GM04503 (cell line): ENCODE data around the gene RUNX2.

Experiments
- DNase-seq: peaks from one replicate; pipeline ENCODE4 v3.0.0-alpha.2; 2012; ENCODE audit warnings: low read depth

Gene RUNX2

GRCh38 chr6:45483501-45483900 lies 155.4 kb downstream of the RUNX2 start:
- no peak for DNase-seq

DNA sequence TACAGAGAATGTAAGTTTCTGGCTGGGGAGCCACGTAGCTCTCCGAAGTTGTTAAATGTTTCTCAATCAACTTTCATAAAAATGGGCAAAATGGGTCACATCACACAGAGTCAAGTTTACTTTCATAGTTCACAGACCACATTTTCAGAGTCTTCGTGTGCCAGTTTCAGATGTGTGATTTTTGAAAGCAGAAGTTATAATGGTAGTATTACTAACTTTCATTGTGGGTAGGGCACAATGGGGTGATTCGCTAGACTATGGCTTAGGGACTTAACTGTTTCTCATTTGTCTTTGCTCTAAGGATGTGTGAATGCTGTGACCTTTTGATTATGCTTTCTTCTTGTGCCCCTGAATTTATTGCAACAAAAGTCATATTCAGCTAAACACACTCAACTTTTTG lies 158.6 kb downstream of the RUNX2 start:
- DNase-seq: no peak

DNA sequence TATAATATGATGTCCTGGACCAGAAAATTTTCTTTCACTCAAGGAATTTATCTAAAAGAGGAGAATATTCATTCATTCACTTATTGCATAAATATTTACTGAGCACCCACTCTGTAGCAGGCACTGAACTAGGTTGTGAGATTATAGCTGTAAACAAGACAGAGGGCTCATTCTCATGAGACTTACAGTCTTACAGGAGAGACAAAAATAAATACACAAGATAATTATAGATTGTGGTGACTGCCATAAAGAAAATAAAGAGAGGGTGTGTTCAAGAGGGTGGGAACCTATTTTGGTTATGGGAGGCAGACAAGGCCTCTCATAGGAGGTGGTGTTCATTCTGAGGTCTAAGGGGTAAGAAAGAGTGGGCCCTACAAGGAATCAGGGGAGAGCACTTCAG lies 159.5 kb downstream of the RUNX2 start:
- DNase-seq: no peak

DNA sequence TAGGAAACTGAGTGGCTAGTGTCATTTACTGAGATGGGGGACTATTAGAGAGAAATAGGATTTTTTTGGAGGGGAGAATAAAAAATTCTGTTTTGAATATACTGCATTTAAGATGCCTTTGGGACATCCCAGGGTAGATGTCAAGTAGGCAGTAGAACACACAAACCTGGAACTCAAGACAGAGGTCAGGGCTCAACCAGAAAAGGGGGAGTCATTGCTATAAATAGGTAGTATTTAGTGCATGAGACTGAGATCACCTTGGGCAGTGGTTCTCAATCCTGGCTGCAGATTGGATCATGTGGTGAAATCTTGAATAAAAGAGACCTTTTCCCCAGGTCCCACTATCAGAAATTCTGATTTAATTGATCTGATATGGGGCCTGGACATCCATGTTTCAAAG lies 160.1 kb downstream of the RUNX2 start:
- DNase-seq: no peak

DNA sequence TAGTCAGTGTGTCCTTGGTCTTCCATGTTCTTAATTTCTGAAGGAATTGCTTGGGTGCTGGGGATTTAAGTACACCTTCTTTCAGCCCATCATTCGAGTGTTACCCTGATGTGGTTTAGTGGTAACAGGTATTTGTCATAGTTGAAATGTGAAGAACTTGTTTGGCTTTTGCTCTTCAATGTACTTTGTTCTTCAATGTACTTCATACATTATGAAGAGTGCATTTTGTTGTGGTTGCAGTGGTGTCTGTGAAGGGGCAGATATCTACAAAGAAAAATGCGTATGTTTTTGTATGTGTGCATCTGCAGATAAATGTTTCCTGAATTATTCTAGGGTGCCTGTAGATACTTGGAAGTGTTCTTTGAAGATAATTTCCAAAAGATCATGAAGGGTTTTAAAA lies 160.8 kb downstream of the RUNX2 start:
- no peak for DNase-seq

DNA sequence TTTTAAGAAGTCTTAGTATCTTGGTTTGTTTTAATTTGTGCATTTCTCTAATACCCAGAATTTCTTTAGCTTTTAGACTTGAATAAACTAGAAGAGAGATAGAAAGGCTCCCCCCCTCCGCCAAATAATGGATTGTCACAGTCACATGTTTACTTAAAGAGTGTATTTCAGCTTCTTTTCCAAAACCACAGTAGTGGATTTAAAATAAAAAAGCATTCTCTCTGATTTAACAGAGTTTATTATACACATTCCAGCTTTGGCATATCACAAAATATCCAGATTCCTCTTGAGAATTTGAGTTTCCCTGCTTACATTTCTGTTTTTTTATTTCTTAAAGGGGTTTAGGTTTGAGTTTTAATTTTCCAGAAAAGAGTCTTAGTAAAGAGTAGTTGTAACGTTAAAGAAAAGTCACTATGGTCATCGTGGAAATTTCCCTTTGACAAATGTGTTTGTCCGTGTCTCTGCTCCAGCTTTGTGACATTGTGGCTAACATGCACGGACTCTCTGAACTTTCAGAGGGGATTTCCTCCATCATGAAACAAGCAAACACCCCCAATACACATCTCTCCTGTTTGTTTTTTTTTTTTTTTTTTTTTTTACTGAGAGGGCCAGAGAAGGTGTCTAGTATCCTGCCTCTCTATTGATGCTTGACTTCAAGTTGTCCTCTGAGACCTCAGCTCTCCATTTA lies 163.1 kb downstream of the RUNX2 start:
- no peak for DNase-seq

- DNase-seq: no peak
Measured at GRCh38 chr6:45491874-45492273, 163.7 kb downstream of the RUNX2 start.

GRCh38 chr6:45493761-45494160 lies 165.6 kb downstream of the RUNX2 start:
- DNase-seq: no peak

DNA sequence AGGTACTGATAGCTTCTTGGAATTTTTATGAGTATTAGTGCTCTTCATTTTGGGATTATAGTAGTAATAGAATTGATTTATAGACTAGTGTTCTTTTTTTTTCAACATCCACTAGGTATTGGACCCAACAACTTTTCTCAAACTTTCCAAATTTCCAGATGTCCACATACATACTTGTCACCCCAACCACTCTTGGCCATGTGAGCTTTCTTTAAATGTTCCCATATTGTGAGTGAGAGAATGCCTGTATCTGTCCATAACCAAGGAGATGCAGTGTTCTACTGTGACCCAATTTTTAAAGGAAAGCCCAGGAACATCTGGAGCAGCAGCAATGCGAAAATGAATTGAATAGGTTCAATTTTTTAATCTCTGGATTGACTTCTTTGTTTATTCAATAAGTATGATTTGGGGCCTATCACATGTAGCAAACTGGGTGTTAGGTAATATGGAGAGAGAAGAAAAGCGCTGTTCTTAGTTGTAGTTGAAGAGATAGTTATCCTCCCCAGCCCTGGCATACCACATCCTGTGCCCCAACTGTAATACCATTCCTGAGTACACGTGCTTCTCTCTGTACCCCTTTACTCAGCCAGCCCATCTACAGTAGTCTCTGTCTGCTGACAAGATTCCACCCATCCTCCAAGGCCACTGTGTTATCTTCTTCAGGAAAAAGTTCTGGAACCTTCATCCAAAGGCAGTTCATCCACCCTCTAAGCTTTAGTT lies 166.4 kb downstream of the RUNX2 start:
- DNase-seq: no peak

DNA sequence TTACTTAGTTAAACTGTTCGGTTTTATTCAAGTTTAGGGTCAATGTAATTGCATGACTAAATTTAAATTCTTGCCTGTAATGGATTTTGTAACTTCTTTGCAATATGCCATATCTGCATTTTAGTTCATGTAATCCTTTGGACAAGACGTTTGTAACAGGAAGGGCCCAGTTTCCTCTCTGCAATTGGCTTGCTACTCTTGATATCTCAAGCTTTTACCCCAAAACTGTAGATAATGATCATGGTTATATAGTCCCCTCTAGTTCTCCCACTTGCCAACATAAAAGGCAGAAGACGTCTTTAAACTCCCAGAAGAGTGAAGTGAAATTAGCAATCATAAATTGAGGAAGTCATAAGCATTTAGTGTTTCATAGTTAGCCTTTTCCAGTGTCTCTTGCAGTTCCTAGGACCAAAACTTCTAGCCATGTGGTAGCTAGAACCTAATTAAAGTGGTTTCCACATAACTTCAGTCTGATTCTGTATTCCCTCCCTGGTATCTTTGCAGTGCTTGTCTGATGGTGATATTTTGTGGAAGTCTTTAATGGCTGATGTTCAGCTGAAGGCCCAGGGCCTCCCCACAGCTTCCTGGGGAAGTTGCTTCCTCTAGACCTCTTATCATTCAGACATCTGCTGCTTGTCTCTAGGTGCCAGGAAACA lies 167.4 kb downstream of the RUNX2 start:
- DNase-seq: no peak

DNA sequence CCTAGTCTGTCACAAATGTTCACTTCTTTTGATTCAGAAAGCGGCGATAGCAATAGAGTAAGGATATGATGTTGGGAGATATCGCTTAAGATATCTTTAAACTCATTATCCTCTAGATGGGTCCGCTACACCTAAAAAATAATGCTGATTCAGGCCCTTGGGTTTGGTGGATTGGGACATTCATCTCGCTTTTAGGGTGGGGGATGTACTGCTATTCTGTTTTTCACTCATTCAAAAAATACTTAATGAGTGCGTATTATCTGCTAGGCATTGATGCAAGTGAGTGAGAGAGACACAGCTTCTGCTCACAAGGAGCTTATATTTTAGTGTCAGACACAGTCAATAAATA lies 167.9 kb downstream of the RUNX2 start:
- DNase-seq: no peak

DNA sequence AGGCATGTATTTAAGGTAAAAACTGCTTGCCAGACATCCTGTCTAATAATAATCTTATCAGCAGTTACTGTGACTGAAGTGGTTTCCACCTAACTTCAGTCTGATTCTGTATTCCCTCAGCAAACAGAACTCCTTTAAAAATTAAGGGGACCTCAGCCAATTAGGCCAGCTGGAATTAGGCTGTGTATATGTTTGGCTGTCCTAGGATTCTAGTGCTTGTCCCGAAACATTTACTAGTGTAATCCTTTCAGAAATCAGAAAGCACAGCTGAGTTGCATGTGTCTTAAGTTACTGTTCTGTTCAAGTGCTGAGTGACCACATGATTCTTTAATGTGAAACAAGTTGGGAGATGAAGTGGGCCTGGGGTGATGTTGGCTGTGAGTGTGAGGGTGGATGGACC lies 170.5 kb downstream of the RUNX2 start:
- no peak for DNase-seq

- DNase-seq: no peak
Measured at GRCh38 chr6:45500924-45501816, 173.0 kb downstream of the RUNX2 start.

DNA sequence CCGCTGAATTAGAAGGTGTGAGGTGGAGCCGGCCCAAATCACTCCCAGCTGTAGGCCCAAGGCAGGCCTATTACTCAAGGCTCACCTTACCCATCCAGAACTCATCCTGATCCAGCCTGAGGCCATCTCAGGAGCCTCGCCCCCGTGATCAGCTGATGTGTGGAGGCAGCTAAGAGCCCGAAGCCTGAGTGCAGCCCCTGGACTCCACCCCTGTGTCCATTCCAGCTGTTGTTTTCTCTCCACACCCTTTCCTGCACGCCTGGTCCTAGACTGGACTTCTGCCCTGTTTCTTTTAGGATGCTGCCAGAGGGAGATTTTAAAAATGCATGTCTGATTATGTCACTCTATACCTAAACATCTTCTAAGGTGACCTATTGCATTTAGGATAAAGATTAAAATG lies 174.3 kb downstream of the RUNX2 start:
- no peak for DNase-seq

DNA sequence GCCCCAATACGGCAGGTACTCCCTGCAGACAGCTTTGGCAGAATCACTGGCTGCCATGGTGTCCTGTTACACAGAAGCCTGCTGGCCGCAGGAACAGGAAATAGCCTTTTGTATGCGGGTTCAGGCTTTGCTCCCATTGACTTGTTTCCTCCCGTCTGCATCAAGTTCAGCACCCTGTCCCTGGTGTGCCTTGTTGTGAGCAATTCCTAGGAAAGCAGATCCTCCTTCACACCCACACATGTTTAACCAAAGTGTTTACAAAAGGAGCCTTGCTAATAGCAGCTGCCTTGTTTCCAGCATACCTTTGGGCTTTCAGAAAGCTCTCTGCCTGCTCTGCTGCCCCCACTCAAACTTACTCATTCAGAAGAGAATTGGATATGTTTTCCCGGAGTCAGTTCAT lies 176.8 kb downstream of the RUNX2 start:
- DNase-seq: no peak

DNA sequence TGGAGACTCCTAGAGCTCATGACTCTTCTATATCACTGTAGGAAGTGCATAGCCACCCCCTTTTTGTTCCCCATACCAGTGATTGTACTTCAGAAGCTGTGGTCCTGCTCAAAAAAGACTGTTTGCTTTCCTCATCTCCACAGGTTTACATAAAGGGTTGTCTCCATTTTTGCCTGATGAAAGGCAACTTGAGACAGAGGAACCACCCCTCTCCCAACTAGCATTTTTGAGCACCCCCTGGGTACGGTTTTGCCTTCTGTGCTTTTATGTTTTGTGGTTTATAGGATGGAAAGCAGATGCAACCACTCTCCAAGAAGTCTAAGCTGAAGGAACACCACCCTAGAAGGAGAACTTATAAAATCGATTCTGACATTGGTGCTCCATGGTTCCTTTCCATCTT lies 177.3 kb downstream of the RUNX2 start:
- no peak for DNase-seq

DNA sequence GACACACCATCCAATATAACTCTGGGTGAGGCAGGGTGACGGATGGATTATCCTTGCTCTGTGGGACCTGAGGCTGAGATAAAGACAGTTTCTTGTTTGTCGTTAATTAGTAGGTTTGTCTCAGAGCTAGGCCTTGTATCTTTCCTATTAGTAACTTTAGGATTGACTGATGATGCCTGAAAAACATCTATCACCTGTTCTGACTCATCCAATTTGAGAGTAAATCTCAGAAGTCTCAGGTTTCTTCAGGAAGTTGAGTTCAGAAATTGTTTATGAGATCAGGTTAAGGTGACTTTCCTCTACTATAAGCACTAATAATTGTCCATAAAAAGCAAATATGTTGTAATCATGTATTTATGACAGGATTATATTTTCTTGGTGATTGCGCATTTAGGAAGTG lies 179.1 kb downstream of the RUNX2 start:
- DNase-seq: no peak

DNA sequence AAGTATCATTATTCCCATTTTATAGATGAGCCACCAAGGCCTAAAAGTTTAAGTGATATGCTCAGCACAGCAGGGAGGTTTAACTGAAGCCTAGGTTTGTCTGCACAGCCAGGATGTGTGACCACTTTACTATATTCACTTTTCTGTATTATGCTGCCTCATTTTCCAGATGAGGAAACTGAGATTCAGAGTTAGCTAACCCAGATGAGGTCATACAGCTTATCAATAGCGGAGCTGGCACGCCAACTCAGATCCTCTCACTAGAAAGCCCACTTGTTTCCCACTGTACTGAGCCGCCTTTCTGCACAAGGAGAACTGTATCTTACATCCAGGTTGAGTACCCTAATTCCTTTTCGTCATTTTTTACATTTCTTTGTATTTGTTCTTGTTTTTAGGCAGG lies 181.3 kb downstream of the RUNX2 start:
- no peak for DNase-seq

GRCh38 chr6:45512717-45513116 lies 184.6 kb downstream of the RUNX2 start:
- no peak for DNase-seq

DNA sequence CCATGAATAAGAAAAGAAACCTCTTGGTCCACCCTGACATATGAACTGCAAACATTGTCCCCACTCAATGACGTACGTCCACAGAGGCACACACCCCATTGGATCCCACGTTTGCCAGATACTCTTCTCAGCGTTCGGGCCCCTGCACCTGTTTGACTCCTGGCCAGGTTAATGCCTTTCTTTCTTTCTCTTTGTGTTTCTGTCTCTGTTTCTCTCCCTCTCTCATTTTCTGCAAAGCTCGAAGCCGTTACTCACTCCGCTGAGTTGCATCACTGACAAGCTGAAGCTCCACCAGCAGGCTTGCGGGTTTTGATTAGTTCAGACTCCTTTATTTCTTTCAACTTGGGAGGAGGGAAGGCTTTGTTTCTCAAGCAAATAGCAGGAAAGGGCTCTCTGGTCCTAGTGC lies 185.1 kb downstream of the RUNX2 start:
- no peak for DNase-seq

DNA sequence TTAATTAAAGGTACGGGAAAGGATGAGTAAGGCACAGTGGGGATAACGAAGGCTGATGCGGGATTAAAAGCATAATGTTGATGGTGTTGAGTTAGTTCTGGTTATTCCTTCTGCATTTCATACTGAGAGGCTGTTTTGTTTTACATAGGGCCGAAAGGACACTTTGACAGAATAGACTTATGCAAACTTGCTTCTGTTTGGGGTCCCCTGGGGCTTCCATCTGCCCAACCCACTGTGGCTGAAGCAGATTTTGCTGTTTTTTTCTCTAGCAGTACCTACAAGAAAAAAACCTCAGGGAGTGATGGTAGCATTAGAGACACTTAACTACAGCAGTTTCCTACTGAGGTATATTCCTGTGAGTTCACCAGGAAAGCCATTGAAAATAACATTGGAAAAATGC lies 185.7 kb downstream of the RUNX2 start:
- DNase-seq: no peak

GRCh38 chr6:45514454-45515230 lies 186.5 kb downstream of the RUNX2 start:
- DNase-seq: no peak
